K562 (cell line): ENCODE data around the gene CEACAM18.
A peak's percentile ranks its signal among the peaks of the same experiment; 100 is the strongest.

ENCODE experiments used
- CEBPB ChIP-seq: fragments of 450-650 bp; IDR thresholded peaks from 2 replicates; pipeline ENCODE4 v1.6.1; 2016; ENCODE audit warnings: missing genetic modification characterization, missing compliant biosample characterization
- ESRRA ChIP-seq: fragments of 450-650 bp; IDR thresholded peaks from 2 replicates; pipeline ENCODE4 v1.6.1; 2014; ENCODE audit warnings: low read depth, mild to moderate bottlenecking, moderate library complexity, borderline replicate concordance
- EZH2 ChIP-seq: IDR thresholded peaks from 2 replicates; pipeline ENCODE4 v1.6.1; 2012; ENCODE audit warnings: low read depth, mild to moderate bottlenecking, inconsistent platforms, low read length, borderline replicate concordance
- NFIC ChIP-seq: fragments of 450-650 bp; IDR thresholded peaks from 2 replicates; pipeline ENCODE4 v1.6.1; 2017; ENCODE audit warnings: mild to moderate bottlenecking, inconsistent platforms
- NR2C2 ChIP-seq, 2 experiments: fragments of 200-800 bp in 1 of 2; sonication (Bioruptor generic) in 1 of 2; sonication (generic) in 1 of 2; formaldehyde crosslinking in 1 of 2; IDR thresholded peaks; 2 replicates each; pipeline versions ENCODE4 v1.6.1 to v1.8.0; 2016 to 2022; ENCODE audit warnings: mild to moderate bottlenecking in 1 of 2, missing compliant biosample characterization in 1 of 2, missing genetic modification characterization in 1 of 2, missing genetic modification reagents in 1 of 2
- POLR2A ChIP-seq: fragments of 450-650 bp; conservative IDR thresholded peaks from 2 replicates; pipeline ENCODE4 v1.6.1; 2016
- TF ChIP-seq, protein P1 (sequence below): IDR thresholded peaks from 2 replicates; pipeline ENCODE4 v1.6.1; 2016; ENCODE audit warnings: missing genetic modification characterization, missing compliant biosample characterization

DNA sequence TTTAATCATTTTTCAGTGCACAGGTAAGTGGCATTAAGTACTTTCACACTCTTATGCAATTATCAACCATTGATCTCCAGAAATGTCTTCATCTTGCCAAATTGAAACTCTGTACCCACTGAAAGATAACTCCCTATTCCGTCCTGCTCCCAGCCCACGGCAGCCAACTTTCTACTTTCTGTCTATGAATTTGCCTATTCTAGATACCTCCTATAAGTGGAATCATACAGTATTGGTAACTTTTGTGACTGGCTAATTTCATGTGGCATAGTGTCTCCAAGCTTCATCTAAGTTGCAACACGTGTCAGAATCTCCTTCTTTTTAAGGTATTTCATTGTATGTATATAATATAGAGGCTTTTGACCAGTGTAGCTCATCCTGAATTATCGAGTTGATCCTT lies 5.7 kb upstream of the CEACAM18 start:
- TF ChIP-seq CEBPB (peak; percentile 58; the same call in 1 of the 2 replicates), ESRRA (no peak), EZH2 (no peak), POLR2A (no peak), NR2C2 (CRISPR knock-in tag; IDR thresholded peaks at IDR 0.05) (no peak), NR2C2 (tag; IDR thresholded peaks at IDR 0.05) (no peak), NFIC (no peak)
- TF ChIP-seq, protein P1, sequence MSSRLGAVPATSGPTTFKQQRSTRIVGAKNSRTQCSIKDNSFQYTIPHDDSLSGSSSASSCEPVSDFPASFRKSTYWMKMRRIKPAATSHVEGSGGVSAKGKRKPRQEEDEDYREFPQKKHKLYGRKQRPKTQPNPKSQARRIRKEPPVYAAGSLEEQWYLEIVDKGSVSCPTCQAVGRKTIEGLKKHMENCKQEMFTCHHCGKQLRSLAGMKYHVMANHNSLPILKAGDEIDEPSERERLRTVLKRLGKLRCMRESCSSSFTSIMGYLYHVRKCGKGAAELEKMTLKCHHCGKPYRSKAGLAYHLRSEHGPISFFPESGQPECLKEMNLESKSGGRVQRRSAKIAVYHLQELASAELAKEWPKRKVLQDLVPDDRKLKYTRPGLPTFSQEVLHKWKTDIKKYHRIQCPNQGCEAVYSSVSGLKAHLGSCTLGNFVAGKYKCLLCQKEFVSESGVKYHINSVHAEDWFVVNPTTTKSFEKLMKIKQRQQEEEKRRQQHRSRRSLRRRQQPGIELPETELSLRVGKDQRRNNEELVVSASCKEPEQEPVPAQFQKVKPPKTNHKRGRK (tag): no peak
